Keratinocyte (primary cell): ENCODE measurements around the gene SEC11C. TPM values are rescaled to one million over a fixed set of nuclear protein-coding genes. Genes with fewer than 3 reads are reported as not detected.

Experiments used
- DNase-seq: peaks from one replicate; pipeline ENCODE4 v3.0.0-alpha.2; 2011; ENCODE audit warnings: low read depth, missing footprints, low spot score
- FAIRE-seq: peaks from 2 replicates; lab custom pipeline; 2011; peaks lifted over from hg19 to GRCh38; lab: Jason Lieb, UNC
- H2AFZ ChIP-seq: 2 replicates; pipeline ENCODE4 v1.6.0; 2012; ENCODE audit warnings: low read length, control low read depth, inconsistent platforms; ENCODE audit not compliant: control insufficient read depth
- H3K27ac ChIP-seq: 2 replicates; pipeline ENCODE4 v1.5.1; 2011; ENCODE audit warnings: low read length; ENCODE audit not compliant: control insufficient read depth, insufficient read depth
- H3K27me3 ChIP-seq: 3 replicates; pipeline ENCODE4 v1.6.0; 2011; ENCODE audit warnings: low read length; ENCODE audit not compliant: control insufficient read depth, insufficient read depth; ENCODE audit errors: extremely low read depth
- H3K36me3 ChIP-seq, 2 experiments: 2 replicates in 1 of 2; 3 replicates in 1 of 2; pipeline ENCODE4 v1.5.1; 2011; ENCODE audit warnings: low read length in 2 of 2, mild to moderate bottlenecking in 1 of 2; ENCODE audit not compliant: control insufficient read depth in 2 of 2, insufficient read depth in 2 of 2; ENCODE audit errors: extremely low read depth in 1 of 2
- H3K4me1 ChIP-seq: 3 replicates; pipeline ENCODE4 v1.5.1; 2011; ENCODE audit warnings: low read length; ENCODE audit not compliant: control insufficient read depth, insufficient read depth; ENCODE audit errors: extremely low read depth
- H3K4me2 ChIP-seq: 3 replicates; pipeline ENCODE4 v1.6.0; 2011; ENCODE audit warnings: low read depth, low read length; ENCODE audit not compliant: control insufficient read depth, insufficient read depth; ENCODE audit errors: extremely low read depth
- H3K4me3 ChIP-seq, 3 experiments: fragments of 200-600 bp in 1 of 3; sonication (generic) in 1 of 3; 2 replicates in 2 of 3; 3 replicates in 1 of 3; pipeline ENCODE4 v1.5.1; 2011 to 2016; ENCODE audit warnings: low read length in 3 of 3, mild to moderate bottlenecking in 3 of 3, control low read depth in 2 of 3, inconsistent platforms in 1 of 3, low read depth in 1 of 3, mixed read lengths in 1 of 3, mixed run types in 1 of 3, moderate library complexity in 1 of 3; ENCODE audit not compliant: control insufficient read depth in 2 of 3, insufficient read depth in 2 of 3; ENCODE audit errors: extremely low read depth in 1 of 3
- H3K79me2 ChIP-seq: 2 replicates; pipeline ENCODE4 v1.6.0; 2012; ENCODE audit warnings: low read length; ENCODE audit not compliant: control insufficient read depth, insufficient read depth
- H3K9ac ChIP-seq: 3 replicates; pipeline ENCODE4 v1.6.0; 2011; ENCODE audit warnings: low read length; ENCODE audit not compliant: control insufficient read depth, insufficient read depth; ENCODE audit errors: extremely low read depth
- H3K9me1 ChIP-seq: 3 replicates; pipeline ENCODE4 v1.6.0; 2011; ENCODE audit warnings: low read length; ENCODE audit not compliant: control insufficient read depth, insufficient read depth; ENCODE audit errors: extremely low read depth
- H3K9me3 ChIP-seq: 2 replicates; pipeline ENCODE4 v1.5.1; 2012; ENCODE audit warnings: low read depth, low read length; ENCODE audit not compliant: control insufficient read depth
- H4K20me1 ChIP-seq: 3 replicates; pipeline ENCODE4 v1.6.0; 2011; ENCODE audit warnings: low read length; ENCODE audit not compliant: control insufficient read depth, insufficient read depth; ENCODE audit errors: extremely low read depth
- CTCF ChIP-seq, 3 experiments: IDR thresholded peaks in 1 of 3; conservative IDR thresholded peaks in 1 of 3; optimal IDR thresholded peaks in 1 of 3; 2 replicates in 2 of 3; 3 replicates in 1 of 3; pipeline versions ENCODE3 to v1.5.1; 2011; ENCODE audit warnings: low read length in 3 of 3, mild to moderate bottlenecking in 3 of 3, moderate library complexity in 2 of 3, control low read depth in 1 of 3, inconsistent platforms in 1 of 3; ENCODE audit not compliant: insufficient read depth in 2 of 3; ENCODE audit errors: extremely low read depth in 1 of 3
- EZH2 ChIP-seq: IDR thresholded peaks from one replicate; pipeline ENCODE4 v1.6.1; 2012; ENCODE audit warnings: inconsistent platforms, mild to moderate bottlenecking, low read length, moderate library complexity
- dilution Hi-C: fragments of 300-500 bp; cut with MboI; formaldehyde crosslinking; loops from one replicate; pipeline ENCODE4 v1.7.0; 2020; ENCODE audit warnings: low sequenced_read_pairs; ENCODE audit not compliant: extremely low pct_ligation_motif_present
- polyA plus RNA-seq, 5 experiments: library from polyadenylated mRNA; depleted of rRNA in 3 of 5; stranded (reverse) in 3 of 5; stranded (forward) in 1 of 5; unstranded in 1 of 5; fragments of >200 nt; gene quantifications; 1 replicate in 1 of 5; 2 replicates in 3 of 5; 3 replicates in 1 of 5; pipeline versions ENCODE4 v1.2.1 to v1.2.3, GENCODE V29; 2011 to 2012; ENCODE audit warnings: missing spikeins in 2 of 5, low read depth in 1 of 5, low replicate concordance in 1 of 5

SEC11C gene
- polyA plus RNA-seq, 1 donor (not counting 4 experiments of a cell fraction or from before 2014, with no cell fraction given), result 56.5 TPM

GRCh38 chr18:59197636-59198035 lies 58.0 kb downstream of the SEC11C start:
- no peak overlapping the region for H3K27ac ChIP-seq
- no peaks in the 10 kb centered on the region for H3K4me1 ChIP-seq
- no peak for DNase-seq
- H4K20me1 ChIP-seq, result no peaks in the 10 kb centered on the region
- no peak overlapping the region for H2AFZ ChIP-seq
- H3K4me2 ChIP-seq, result no peak overlapping the region
- H3K9ac ChIP-seq, result no peak overlapping the region
- TF ChIP-seq EZH2, result no peak
- no peak for TF ChIP-seq CTCF (optimal IDR thresholded peaks at IDR 0.05 in 1 of 3, IDR thresholded peaks at IDR 0.05 in 1 of 3, conservative IDR thresholded peaks at IDR 0.05 in 1 of 3; ENCODE audit: extremely low read depth in 1 of 3, insufficient read depth in 2 of 3, low read length in 3 of 3)
- no peaks in the 10 kb centered on the region for H3K9me3 ChIP-seq
- no peak for FAIRE-seq
- H3K36me3 ChIP-seq, result no peaks in the 10 kb centered on the region
- H3K79me2 ChIP-seq, result no peaks in the 10 kb centered on the region
- no peak overlapping the region for H3K4me3 ChIP-seq
- dilution Hi-C loops, result no loop called here
- H3K27me3 ChIP-seq, result peaks cover 18% of the 10 kb centered on the region
- no peaks in the 10 kb centered on the region for H3K9me1 ChIP-seq

- Histone ChIP-seq H3K9me1 (no peaks in the 10 kb centered on the region), H3K36me3 (no peaks in the 10 kb centered on the region), H3K4me3 (no peak overlapping the region), H3K9ac (no peak overlapping the region), H3K79me2 (no peaks in the 10 kb centered on the region), H2AFZ (no peak overlapping the region), H3K4me2 (no peak overlapping the region), H3K27me3 (peaks cover 18% of the 10 kb centered on the region), H4K20me1 (no peaks in the 10 kb centered on the region), H3K27ac (no peak overlapping the region), H3K4me1 (no peaks in the 10 kb centered on the region), H3K9me3 (no peaks in the 10 kb centered on the region)
- DNase-seq (no peak), FAIRE-seq (no peak)
- dilution Hi-C loops, result no loop called here
- no peak for TF ChIP-seq CTCF (optimal IDR thresholded peaks at IDR 0.05 in 1 of 3, IDR thresholded peaks at IDR 0.05 in 1 of 3, conservative IDR thresholded peaks at IDR 0.05 in 1 of 3; ENCODE audit: extremely low read depth in 1 of 3, insufficient read depth in 2 of 3, low read length in 3 of 3)
- no peak for TF ChIP-seq EZH2
Measured at GRCh38 chr18:59198215-59198614, 58.5 kb downstream of the SEC11C start.
